Inflammatory macrophage treated with lipopolysaccharide for 4 hours (primary cell): ENCODE results near the gene CCNI.
A peak's percentile ranks its signal among the peaks of the same experiment; 100 is the strongest.

Source experiments
- DNase-seq: peaks from one replicate; pipeline ENCODE4 v3.0.0-alpha.2; 2020

CCNI gene

GRCh38 chr4:77001907-77002306 lies 73.9 kb downstream of the CCNI start:
- peak; percentile 64 for DNase-seq

- no peak for DNase-seq
Observed at GRCh38 chr4:76998251-76998901, 77.4 kb downstream of the CCNI start.

DNA sequence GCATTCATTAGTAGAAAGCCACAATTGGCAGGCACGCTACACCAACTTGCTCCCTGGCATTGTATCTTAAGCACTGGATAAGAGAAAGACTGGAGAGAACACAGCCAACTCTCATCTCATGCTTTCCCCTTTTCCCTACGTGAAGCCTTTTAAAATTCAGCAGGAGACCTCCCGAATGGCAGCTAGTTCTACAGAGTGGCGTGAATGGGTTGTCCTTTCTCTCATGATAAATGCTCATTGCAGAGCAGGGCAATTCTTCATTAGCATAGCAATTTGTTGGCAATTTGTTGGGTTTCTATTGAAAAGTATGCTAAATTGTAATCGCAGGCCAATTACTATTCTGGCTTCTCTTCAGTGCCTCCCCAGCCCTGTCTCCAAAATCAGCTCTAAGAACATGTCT lies 78.3 kb downstream of the CCNI start:
- DNase-seq, result no peak
